GM23338 (cell line): ENCODE measurements around the gene RAPGEF3. TPM values are rescaled to one million over a fixed set of nuclear protein-coding genes. Genes with fewer than 3 reads are reported as not detected.
A peak's percentile ranks its signal among the peaks of the same experiment; 100 is the strongest.

ENCODE experiments used
- ATAC-seq: fragments of 200-7000 bp; cut with Tn5 transposase; 3 replicates; pipeline ENCODE4 v1.9.1; 2020
- DNase-seq: peaks from one replicate; pipeline ENCODE4 v3.0.0-alpha.2; 2015; ENCODE audit warnings: low spot score
- H2AFZ ChIP-seq: fragments of 200-600 bp; sonication (generic); 2 replicates; pipeline ENCODE4 v1.8.0; 2016; ENCODE audit warnings: antibody characterized with exemption, mild to moderate bottlenecking, moderate library complexity
- H3F3A ChIP-seq: fragments of 200-600 bp; sonication (generic); replicated peaks from 2 replicates; pipeline ENCODE4 v1.8.0; 2017; ENCODE audit warnings: antibody characterized with exemption, mixed run types, low read depth
- H3K27ac ChIP-seq: fragments of 200-600 bp; sonication (generic); 2 replicates; pipeline ENCODE4 v1.6.1; 2016; ENCODE audit warnings: low read depth
- H3K27me3 ChIP-seq: fragments of 200-600 bp; sonication (generic); 2 replicates; pipeline ENCODE4 v1.8.0; 2016; ENCODE audit warnings: mild to moderate bottlenecking, mixed run types, moderate library complexity; ENCODE audit not compliant: insufficient read depth
- H3K36me3 ChIP-seq: fragments of 200-600 bp; sonication (generic); 2 replicates; pipeline ENCODE4 v1.8.0; 2016; ENCODE audit warnings: mild to moderate bottlenecking; ENCODE audit not compliant: insufficient read depth
- H3K4me1 ChIP-seq: fragments of 200-600 bp; sonication (generic); 2 replicates; pipeline ENCODE4 v1.8.0; 2016; ENCODE audit warnings: mild to moderate bottlenecking, moderate library complexity; ENCODE audit not compliant: insufficient read depth
- H3K4me2 ChIP-seq: fragments of 200-600 bp; sonication (generic); 2 replicates; pipeline ENCODE4 v1.7.1; 2017; ENCODE audit warnings: mixed run types
- H3K4me3 ChIP-seq: fragments of 200-600 bp; sonication (generic); 2 replicates; pipeline ENCODE4 v1.6.1; 2016; ENCODE audit warnings: mixed run types
- H3K79me2 ChIP-seq: fragments of 200-600 bp; sonication (generic); replicated peaks from 2 replicates; pipeline ENCODE4 v1.8.0; 2017; ENCODE audit warnings: mild to moderate bottlenecking; ENCODE audit not compliant: insufficient read depth
- H3K9me2 ChIP-seq: fragments of 200-600 bp; sonication (generic); 2 replicates; pipeline ENCODE4 v1.8.0; 2017; ENCODE audit not compliant: insufficient read depth
- H4K20me1 ChIP-seq: fragments of 200-600 bp; sonication (generic); replicated peaks from 2 replicates; pipeline ENCODE4 v1.8.0; 2017; ENCODE audit warnings: mild to moderate bottlenecking; ENCODE audit not compliant: insufficient read depth
- H3K27ac Mint-ChIP-seq: 2 replicates; pipeline ENCODE4 v1.8.0; 2020; ENCODE audit warnings: inconsistent platforms, mild to moderate bottlenecking, moderate library complexity, mixed read lengths
- H3K27me3 Mint-ChIP-seq: 3 replicates; pipeline ENCODE4 v1.8.0; 2022; ENCODE audit warnings: low read depth, mild to moderate bottlenecking, moderate library complexity, mixed read lengths, inconsistent platforms; ENCODE audit not compliant: insufficient read depth, poor library complexity
- H3K36me3 Mint-ChIP-seq: 3 replicates; pipeline ENCODE4 v1.8.0; 2021; ENCODE audit warnings: low read depth, mild to moderate bottlenecking, inconsistent platforms, moderate library complexity, mixed read lengths
- H3K4me1 Mint-ChIP-seq: 3 replicates; pipeline ENCODE4 v1.8.0; 2020; ENCODE audit warnings: mild to moderate bottlenecking, inconsistent platforms, mixed read lengths
- H3K4me3 Mint-ChIP-seq: 3 replicates; pipeline ENCODE4 v1.8.0; 2021; ENCODE audit warnings: moderate library complexity, mild to moderate bottlenecking, inconsistent platforms, mixed read lengths
- H3K9me3 Mint-ChIP-seq: 3 replicates; pipeline ENCODE4 v1.8.0; 2020; ENCODE audit warnings: moderate library complexity, mild to moderate bottlenecking, inconsistent platforms, mixed read lengths
- CTCF ChIP-seq, 2 experiments: fragments of 200-600 bp in 1 of 2; sonication (generic) in 1 of 2; conservative IDR thresholded peaks; 2 replicates each; pipeline versions ENCODE4 v1.5.1 to v1.6.1; 2016 to 2017; ENCODE audit warnings: antibody characterized with exemption in 2 of 2, low read depth in 2 of 2, mild to moderate bottlenecking in 2 of 2, moderate library complexity in 1 of 2
- ETS1 ChIP-seq: IDR thresholded peaks from 2 replicates; pipeline ENCODE4 v1.6.1; 2016; ENCODE audit warnings: antibody characterized with exemption
- EZH2 ChIP-seq: fragments of 200-600 bp; sonication (generic); IDR thresholded peaks from one replicate; pipeline ENCODE4 v1.8.0; 2017; ENCODE audit warnings: antibody characterized with exemption, mild to moderate bottlenecking, low read depth; ENCODE audit not compliant: unreplicated experiment
- EZH2phosphoT487 ChIP-seq: fragments of 200-600 bp; sonication (generic); IDR thresholded peaks from one replicate; pipeline ENCODE4 v1.8.1; 2018; ENCODE audit warnings: antibody characterized with exemption; ENCODE audit not compliant: unreplicated experiment
- JUNB ChIP-seq: IDR thresholded peaks from one replicate; pipeline ENCODE4 v1.6.1; 2016; ENCODE audit warnings: antibody characterized with exemption; ENCODE audit not compliant: unreplicated experiment
- NANOG ChIP-seq: IDR thresholded peaks from 2 replicates; pipeline ENCODE4 v1.6.1; 2016; ENCODE audit warnings: antibody characterized with exemption, borderline replicate concordance
- POLR2AphosphoS5 ChIP-seq: IDR thresholded peaks from 2 replicates; pipeline ENCODE4 v1.6.1; 2016; ENCODE audit warnings: antibody characterized with exemption, low read depth
- REST ChIP-seq: IDR thresholded peaks from one replicate; pipeline ENCODE4 v1.6.1; 2018; ENCODE audit warnings: antibody characterized with exemption; ENCODE audit not compliant: unreplicated experiment
- ZNF114 ChIP-seq: fragments of 250-450 bp; sonication (Bioruptor Pico); IDR thresholded peaks from 2 replicates; pipeline ENCODE4 v1.5.0; 2020; ENCODE audit warnings: mild to moderate bottlenecking, moderate library complexity
- polyA plus RNA-seq: library from polyadenylated mRNA; unstranded; fragments of >200 nt; fragmentation: Nextera tagmentation; extraction: Ambion mirVana; gene quantifications from 2 replicates; pipeline ENCODE4 v1.2.1, GENCODE V29; 2016
- total RNA-seq: library from RNA; depleted of rRNA; stranded (reverse); fragments of >200 nt; shearing (Covaris generic); gene quantifications from 2 replicates; pipeline ENCODE4 v1.2.3, GENCODE V29; 2014

Gene RAPGEF3
- total and polyA plus RNA-seq, 2 experiments from 2014 or later = 2.3 to 11.8 TPM

- no peak overlapping the region for H3K27ac Mint-ChIP-seq
- DNase-seq (peak; percentile 77), ATAC-seq (peak; percentile 39)
- no peak overlapping the region for H3K4me2 ChIP-seq
- no peaks in the 10 kb centered on the region for H3K36me3 ChIP-seq
- peaks cover 16% of the 10 kb centered on the region for H4K20me1 ChIP-seq
- no peak overlapping the region for H3K27ac ChIP-seq
- H2AFZ ChIP-seq = no peak overlapping the region
- H3K4me1 ChIP-seq = peaks cover 5% of the 10 kb centered on the region
- H3K9me3 Mint-ChIP-seq = peaks cover 2% of the 10 kb centered on the region; the same call in 2 of the 3 replicates
- H3K4me3 ChIP-seq = no peak overlapping the region
- H3F3A ChIP-seq = no peaks in the 10 kb centered on the region
- H3K36me3 Mint-ChIP-seq = peaks cover 24% of the 10 kb centered on the region
- H3K27me3 Mint-ChIP-seq = peaks cover 10% of the 10 kb centered on the region
- TF ChIP-seq EZH2 = no peak
- no peak for TF ChIP-seq REST
- peak; percentile 47 to 58 for TF ChIP-seq CTCF (conservative IDR thresholded peaks at IDR 0.05; ENCODE audit: low read depth in 2 of 2)
- no peak for TF ChIP-seq ETS1
- no peaks in the 10 kb centered on the region for H3K27me3 ChIP-seq
- H3K4me3 Mint-ChIP-seq = no peak overlapping the region; the same call in 2 of the 3 replicates
- peaks cover 73% of the 10 kb centered on the region for H3K4me1 Mint-ChIP-seq
- peaks cover 67% of the 10 kb centered on the region for H3K79me2 ChIP-seq
- H3K9me2 ChIP-seq = no peaks in the 10 kb centered on the region
Observed at GRCh38 chr12:47802312-47802711, 43.6 kb upstream of the RAPGEF3 start.

GRCh38 chr12:47801904-47802246 lies 43.2 kb upstream of the RAPGEF3 start:
- Histone ChIP-seq H3K36me3 (no peaks in the 10 kb centered on the region), H3K4me2 (no peak overlapping the region), H3K27me3 (no peaks in the 10 kb centered on the region), H3F3A (no peaks in the 10 kb centered on the region), H3K4me3 (no peak overlapping the region), H3K9me2 (no peaks in the 10 kb centered on the region), H3K4me1 (peaks cover 3% of the 10 kb centered on the region), H4K20me1 (peaks cover 13% of the 10 kb centered on the region), H2AFZ (no peak overlapping the region), H3K27ac (no peak overlapping the region), H3K79me2 (peaks cover 63% of the 10 kb centered on the region)
- H3K9me3 Mint-ChIP-seq = peaks cover 2% of the 10 kb centered on the region; the same call in 2 of the 3 replicates
- no peak overlapping the region for H3K4me3 Mint-ChIP-seq
- peaks cover 26% of the 10 kb centered on the region for H3K36me3 Mint-ChIP-seq
- H3K4me1 Mint-ChIP-seq = peaks cover 71% of the 10 kb centered on the region
- no peak for ATAC-seq
- H3K27me3 Mint-ChIP-seq = peaks cover 10% of the 10 kb centered on the region
- no peak overlapping the region for H3K27ac Mint-ChIP-seq
- DNase-seq = no peak
- TF ChIP-seq ETS1 = no peak
- no peak for TF ChIP-seq NANOG
- TF ChIP-seq EZH2phosphoT487 = no peak
- no peak for TF ChIP-seq ZNF114
- TF ChIP-seq POLR2AphosphoS5 = no peak
- no peak for TF ChIP-seq JUNB
- no peak for TF ChIP-seq REST
